OCI-LY7 (cell line): ENCODE results near the gene FAM174C. TPM values are rescaled to one million over a fixed set of nuclear protein-coding genes. Genes with fewer than 3 reads are reported as not detected.
A peak's percentile ranks its signal among the peaks of the same experiment; 100 is the strongest.

Experiments
- BruUV-seq: library from RNA; stranded (reverse); fragments of 400-500 nt; replicated peaks from 2 replicates; lab custom pipeline; 2021; lab: Mats Ljungman, UMichigan
- CTCF ChIA-PET: fragments of 300-600 bp; sonication (Branson Sonifier 250); formaldehyde crosslinking; loops from one replicate; lab custom pipeline; 2022; ENCODE audit warnings: antibody characterized with exemption; ENCODE audit not compliant: unreplicated experiment; lab: Charles Lee
- POLR2A ChIA-PET: fragments of 300-600 bp; sonication (Branson Sonifier 250); formaldehyde crosslinking; loops from one replicate; lab custom pipeline; 2022; ENCODE audit warnings: antibody characterized with exemption; lab: Charles Lee
- DNase-seq: peaks from one replicate; pipeline ENCODE4 v3.0.0-alpha.2; 2015; ENCODE audit warnings: low spot score
- H2AFZ ChIP-seq: fragments of 200-600 bp; sonication (generic), shearing (Covaris generic); 2 replicates; pipeline ENCODE4 v1.6.1; 2014; ENCODE audit warnings: mild to moderate bottlenecking, antibody characterized with exemption, low read length, moderate library complexity
- H3K27ac ChIP-seq: fragments of 200-600 bp; sonication (generic); 2 replicates; pipeline ENCODE4 v1.5.1; 2014; ENCODE audit warnings: mixed run types, low read depth, mild to moderate bottlenecking, moderate library complexity, low read length, inconsistent platforms; ENCODE audit not compliant: poor library complexity, severe bottlenecking
- H3K36me3 ChIP-seq: fragments of 200-600 bp; sonication (generic); 2 replicates; pipeline ENCODE4 v1.6.1; 2014; ENCODE audit warnings: mild to moderate bottlenecking, antibody characterized with exemption, low read length, moderate library complexity, mixed read lengths; ENCODE audit not compliant: insufficient read depth
- H3K4me1 ChIP-seq: fragments of 200-600 bp; sonication (generic); 2 replicates; pipeline ENCODE4 v1.5.1; 2014; ENCODE audit warnings: mild to moderate bottlenecking, low read length; ENCODE audit not compliant: insufficient read depth, poor library complexity, severe bottlenecking
- H3K4me2 ChIP-seq: fragments of 200-600 bp; sonication (generic); 2 replicates; pipeline ENCODE4 v1.6.1; 2014; ENCODE audit warnings: mild to moderate bottlenecking, low read length
- H3K4me3 ChIP-seq: fragments of 200-600 bp; sonication (generic); 2 replicates; pipeline ENCODE4 v1.5.1; 2014; ENCODE audit warnings: mild to moderate bottlenecking, low read depth, low read length; ENCODE audit not compliant: poor library complexity, severe bottlenecking
- H3K79me2 ChIP-seq: fragments of 200-600 bp; sonication (generic); 2 replicates; pipeline ENCODE4 v1.6.1; 2016; ENCODE audit warnings: low read depth, mild to moderate bottlenecking, low read length, moderate library complexity, mixed read lengths; ENCODE audit not compliant: insufficient read depth
- H3K9me2 ChIP-seq: fragments of 200-600 bp; sonication (generic); 2 replicates; pipeline ENCODE4 v1.6.1; 2016; ENCODE audit warnings: mild to moderate bottlenecking, low read length, mixed read lengths; ENCODE audit not compliant: insufficient read depth
- H3K9me3 ChIP-seq: fragments of 200-600 bp; sonication (generic); 2 replicates; pipeline ENCODE4 v1.6.1; 2014; ENCODE audit warnings: mild to moderate bottlenecking, mixed run types, low read length, mixed read lengths
- H4K20me1 ChIP-seq: fragments of 200-600 bp; sonication (generic); 2 replicates; pipeline ENCODE4 v1.6.1; 2014; ENCODE audit warnings: mild to moderate bottlenecking, antibody characterized with exemption, low read length, moderate library complexity, mixed read lengths; ENCODE audit not compliant: insufficient read depth
- CTCF ChIP-seq: fragments of 200-600 bp; sonication (generic); conservative IDR thresholded peaks from 2 replicates; pipeline ENCODE4 v1.5.1; 2014; ENCODE audit warnings: mild to moderate bottlenecking, antibody characterized with exemption, low read length, moderate library complexity, mixed read lengths
- EZH2phosphoT487 ChIP-seq: fragments of 200-600 bp; sonication (generic); IDR thresholded peaks from 2 replicates; pipeline ENCODE4 v1.6.1; 2018; ENCODE audit warnings: low read depth, borderline replicate concordance, mild to moderate bottlenecking, mixed run types, antibody characterized with exemption, low read length, moderate library complexity, mixed read lengths
- intact Hi-C: fragments of 100-400 bp; cut with micrococcal nuclease; formaldehyde crosslinking; loops from one replicate; pipeline ENCODE4 v1.10.0; 2022; ENCODE audit not compliant: unreplicated experiment
- total RNA-seq, 2 experiments: library from RNA; depleted of rRNA in 1 of 2; stranded (reverse); fragments of >200 nt in 1 of 2; shearing (Covaris generic) in 1 of 2; gene quantifications; 2 replicates each; pipeline ENCODE4 v1.2.3, GENCODE V29; 2014 to 2022

FAM174C gene
- total RNA-seq, 2 experiments from 2014 or later, result 53.2 to 81.5 TPM

GRCh38 chr19:1249298-1249989, 25.9 kb upstream of the FAM174C start:
- peak overlapping the region; percentile 100 for H3K4me2 ChIP-seq
- intact Hi-C loops, result loop anchor here (1.0 kb wide), 1 partner anchor 17 kb away; no protein-coding TSS in a partner anchor
- H2AFZ ChIP-seq, result no peak overlapping the region
- H3K27ac ChIP-seq, result peak overlapping the region; percentile 87
- H3K4me1 ChIP-seq, result peaks cover 46% of the 10 kb centered on the region
- POLR2A ChIA-PET, result no interaction called here
- peaks cover 37% of the 10 kb centered on the region; the same call in 1 of the 2 replicates for H3K79me2 ChIP-seq
- no peak for TF ChIP-seq CTCF
- no peak for TF ChIP-seq EZH2phosphoT487
- no peaks in the 10 kb centered on the region for H3K9me3 ChIP-seq
- no peaks in the 10 kb centered on the region for H3K9me2 ChIP-seq
- peak; percentile 96 for DNase-seq
- BruUV-seq, result no TSS peak
- peaks cover 56% of the 10 kb centered on the region for H3K36me3 ChIP-seq
- H4K20me1 ChIP-seq, result 0 out of 2 replicates have a peak, but pooled peaks cover 7% of the 10 kb centered on the region
- CTCF ChIA-PET, result no interaction called here
- H3K4me3 ChIP-seq, result peak overlapping the region; percentile 97

- TF ChIP-seq EZH2phosphoT487, result no peak
- no peak for TF ChIP-seq CTCF
- H3K9me3 ChIP-seq, result no peaks in the 10 kb centered on the region
- H2AFZ ChIP-seq, result no peak overlapping the region
- no peaks in the 10 kb centered on the region for H3K9me2 ChIP-seq
- peaks cover 40% of the 10 kb centered on the region for H3K4me1 ChIP-seq
- H3K79me2 ChIP-seq, result peaks cover 38% of the 10 kb centered on the region; the same call in 1 of the 2 replicates
- BruUV-seq, result no TSS peak
- ChIA-PET CTCF (no interaction called here), POLR2A (no interaction called here)
- H3K4me2 ChIP-seq, result peak overlapping the region; percentile 100
- peaks cover 57% of the 10 kb centered on the region for H3K36me3 ChIP-seq
- intact Hi-C loops, result loop anchor here (1.0 kb wide), 1 partner anchor 16 kb away; no protein-coding TSS in a partner anchor
- DNase-seq, result no peak
- H4K20me1 ChIP-seq, result 0 out of 2 replicates have a peak, but pooled peaks cover 7% of the 10 kb centered on the region
- H3K27ac ChIP-seq, result peak overlapping the region; percentile 87
- H3K4me3 ChIP-seq, result peak overlapping the region; percentile 97
Observed at GRCh38 chr19:1249990-1250436, 25.3 kb upstream of the FAM174C start.
